ENCODE measurements around the gene RMI2.

The RMI2 gene

GRCh38 chr16:11389631-11390565, 44.6 kb downstream of the RMI2 start:
- no peak for TF ChIP-seq CTCF (IDR thresholded peaks at IDR 0.05)

GRCh38 chr16:11390573-11391495, 45.6 kb downstream of the RMI2 start:
- TF ChIP-seq CTCF (IDR thresholded peaks at IDR 0.05) = no peak

- TF ChIP-seq CTCF (IDR thresholded peaks at IDR 0.05) = no peak
These were observed 46.3 kb downstream of the RMI2 start for GRCh38 chr16:11391576-11391975.

- no peak for TF ChIP-seq CTCF (IDR thresholded peaks at IDR 0.05)
These were observed 46.9 kb downstream of the RMI2 start for GRCh38 chr16:11392041-11392581.

- no peak for TF ChIP-seq CTCF (IDR thresholded peaks at IDR 0.05)
These were observed 48.1 kb downstream of the RMI2 start for GRCh38 chr16:11393366-11393765.

GRCh38 chr16:11393861-11394592, 48.8 kb downstream of the RMI2 start:
- TF ChIP-seq CTCF (IDR thresholded peaks at IDR 0.05) = no peak

- no peak for TF ChIP-seq CTCF (IDR thresholded peaks at IDR 0.05)
These were observed 49.3 kb downstream of the RMI2 start for GRCh38 chr16:11394593-11394960.

Measured in LNCAP (cell line).